IPS-NIHi7 (cell line): Measurements from ENCODE around the gene PWP1.
A peak's percentile ranks its signal among the peaks of the same experiment; 100 is the strongest.

Source experiments
- DNase-seq: peaks from one replicate; pipeline ENCODE4 v3.0.0; 2012; ENCODE audit warnings: mixed read lengths; ENCODE audit errors: extremely low spot score

Gene PWP1

DNA sequence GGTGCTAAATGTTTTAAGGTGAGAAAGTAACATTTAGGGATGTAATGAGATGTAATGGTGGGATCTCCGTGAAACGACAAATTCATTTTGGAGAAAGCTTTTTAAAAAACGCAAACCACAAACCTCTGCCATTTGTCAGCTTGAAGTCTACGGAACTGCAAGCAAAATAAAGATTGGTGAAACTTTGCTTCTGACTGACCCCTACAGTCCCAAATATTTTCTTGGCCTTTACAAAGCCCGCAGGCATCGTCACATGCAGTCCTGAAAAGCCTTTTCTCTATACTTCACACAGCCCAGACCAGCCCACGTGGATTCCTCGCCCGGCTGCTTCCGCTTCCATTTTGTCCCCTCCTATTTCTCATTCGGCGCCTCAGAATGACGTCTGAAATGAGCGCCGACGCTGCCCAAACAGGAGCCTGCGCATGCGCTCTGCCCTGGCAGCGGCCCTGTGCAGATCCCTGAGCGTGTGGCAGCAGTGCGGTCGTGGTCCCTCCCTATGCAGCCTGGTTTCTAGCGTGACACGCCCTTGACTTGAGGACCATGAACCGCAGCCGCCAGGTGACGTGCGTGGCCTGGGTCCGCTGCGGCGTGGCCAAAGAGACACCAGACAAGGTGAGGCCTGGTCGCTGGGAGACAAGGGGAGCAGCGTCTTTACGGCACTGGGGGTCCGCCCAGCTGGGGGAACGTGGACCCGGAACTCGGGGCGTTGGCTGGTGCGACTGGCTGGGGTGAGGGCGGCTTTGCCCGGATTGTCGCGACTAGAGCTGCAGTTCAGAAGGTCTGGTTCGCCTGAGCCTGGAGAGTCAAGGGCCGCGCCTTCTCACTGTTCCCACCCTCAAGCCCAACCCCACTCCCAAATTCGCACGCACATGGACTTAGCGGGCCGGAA is at the start of gene PWP1:
Gene PWP1 (plus strand): TSS at position 440 of the 889 bp plus-strand sequence. CDS start 101 bp downstream, at position 541.
- DNase-seq: peak; percentile 98

DNA sequence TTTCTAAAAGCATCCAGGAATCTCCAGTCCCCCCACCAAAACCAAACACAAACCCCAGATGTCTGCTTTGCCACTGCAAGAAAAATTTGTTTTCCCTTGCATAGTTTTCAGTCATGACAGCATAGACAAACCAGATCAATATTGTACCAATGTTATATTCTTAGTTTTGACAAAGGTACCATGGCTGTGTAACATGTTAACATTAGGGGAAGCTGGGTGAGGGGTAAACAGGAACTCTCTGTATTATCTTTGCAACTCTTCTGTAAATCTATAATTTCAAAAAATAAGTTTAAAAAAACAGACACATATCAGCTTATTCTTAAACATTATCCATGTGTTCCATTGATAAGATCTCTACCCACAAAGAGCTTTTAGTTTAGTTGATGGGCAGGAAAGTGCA is 44.4 kb upstream of the PWP1 start:
- no peak for DNase-seq

GRCh38 chr12:107642240-107642639 is 43.4 kb upstream of the PWP1 start:
- no peak for DNase-seq

- peak; percentile 78 for DNase-seq
Observed at GRCh38 chr12:107645630-107646333, 39.8 kb upstream of the PWP1 start.

- DNase-seq: no peak
Observed at GRCh38 chr12:107646436-107646835, 39.2 kb upstream of the PWP1 start.

DNA sequence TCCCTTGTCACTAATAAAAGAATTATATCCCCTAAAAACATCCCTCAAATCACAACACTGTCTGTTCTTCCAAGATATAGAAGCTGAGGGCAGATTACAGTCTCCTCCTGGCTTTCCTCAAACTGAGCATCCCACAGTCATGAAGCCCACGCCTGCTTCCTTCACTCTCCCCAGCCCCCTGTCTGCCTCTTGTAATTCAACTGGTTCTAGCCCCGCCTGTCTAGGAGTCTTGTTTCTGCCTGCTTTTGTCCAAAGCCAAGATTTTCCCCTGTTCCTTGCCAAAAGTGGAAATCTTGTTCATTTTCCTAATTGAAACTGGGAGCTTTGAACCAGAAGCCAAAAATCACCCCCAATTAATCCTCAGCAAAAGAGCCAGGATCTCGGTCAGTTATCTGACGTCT is 35.9 kb upstream of the PWP1 start:
- DNase-seq: no peak

DNA sequence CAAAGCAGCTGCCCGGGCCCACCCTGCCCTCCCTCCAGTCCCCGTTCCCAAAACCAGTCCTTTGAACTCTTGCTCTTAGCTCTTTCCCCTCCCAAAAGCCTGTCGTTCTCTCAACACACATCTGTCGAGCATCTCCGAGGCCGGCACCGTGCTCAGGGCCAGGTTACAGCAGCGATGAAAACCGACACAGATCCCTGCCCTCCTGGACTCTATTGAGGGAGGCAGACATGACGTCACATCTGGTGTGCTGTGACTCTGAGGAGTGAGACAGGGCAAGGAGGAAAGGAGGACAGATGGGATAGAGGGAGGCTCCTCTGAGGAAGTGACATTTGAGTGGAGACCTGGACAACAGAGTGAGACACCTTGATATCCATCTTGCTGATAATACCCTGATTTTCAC is 34.6 kb upstream of the PWP1 start:
- DNase-seq: no peak

DNA sequence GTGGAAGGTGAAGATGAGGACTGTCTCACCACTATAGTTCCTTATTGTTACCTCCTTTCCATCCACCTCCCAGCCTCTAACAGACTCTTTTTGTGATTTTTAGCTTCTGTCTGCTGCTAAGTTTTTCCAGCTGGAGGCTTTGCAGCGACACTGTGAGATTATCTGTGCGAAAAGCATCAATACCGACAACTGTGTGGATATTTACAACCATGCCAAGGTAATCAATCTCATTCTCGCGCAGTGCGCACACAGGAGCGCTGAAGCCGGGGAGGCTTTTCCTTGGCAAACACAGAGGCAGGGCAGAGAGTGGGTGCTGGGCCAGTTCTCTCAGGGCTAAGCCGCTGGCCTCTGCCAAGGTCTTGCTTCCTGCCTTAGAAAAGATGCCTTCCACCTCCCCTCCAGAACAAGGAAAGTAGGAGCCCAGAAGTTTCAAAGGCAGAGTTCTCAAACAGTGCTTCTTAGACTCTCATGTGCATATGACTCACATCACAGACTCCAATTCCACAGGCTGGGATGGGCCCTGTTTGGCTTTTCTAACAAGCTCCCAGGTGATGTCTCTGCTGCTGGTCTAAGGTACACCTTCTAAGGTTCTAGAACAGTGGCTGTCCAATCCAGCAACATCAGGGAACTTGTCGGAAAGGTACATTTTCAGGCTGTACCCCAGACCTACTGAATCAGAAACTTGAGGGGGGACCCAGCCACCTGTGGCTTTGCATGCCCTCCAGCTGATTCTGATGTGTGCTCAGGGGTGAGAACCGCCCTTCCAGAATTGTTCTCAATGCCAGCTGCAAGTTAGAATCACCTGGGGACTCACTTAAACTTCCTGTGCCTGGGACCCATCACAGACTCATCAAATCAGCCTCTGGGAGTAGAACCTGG is 33.8 kb upstream of the PWP1 start:
- no peak for DNase-seq

DNA sequence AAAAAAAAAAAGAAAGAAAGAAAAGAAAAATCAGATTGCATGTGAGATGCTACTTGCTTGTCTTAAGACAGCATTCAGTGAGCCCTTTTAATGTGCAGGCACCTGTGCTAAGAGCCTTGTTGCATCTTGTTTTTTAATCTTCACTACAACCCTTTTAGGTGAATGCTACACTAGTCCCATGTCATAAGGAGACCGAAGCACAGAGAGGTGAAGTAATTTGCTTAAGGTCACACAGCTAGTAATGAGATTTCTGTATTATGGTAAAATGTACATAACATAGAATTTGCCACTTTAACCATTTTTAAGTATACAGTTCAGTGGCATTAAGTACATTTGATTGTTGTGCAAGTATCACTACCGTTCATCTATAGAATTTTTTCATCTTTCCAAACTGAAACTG is 32.1 kb upstream of the PWP1 start:
- no peak for DNase-seq

DNA sequence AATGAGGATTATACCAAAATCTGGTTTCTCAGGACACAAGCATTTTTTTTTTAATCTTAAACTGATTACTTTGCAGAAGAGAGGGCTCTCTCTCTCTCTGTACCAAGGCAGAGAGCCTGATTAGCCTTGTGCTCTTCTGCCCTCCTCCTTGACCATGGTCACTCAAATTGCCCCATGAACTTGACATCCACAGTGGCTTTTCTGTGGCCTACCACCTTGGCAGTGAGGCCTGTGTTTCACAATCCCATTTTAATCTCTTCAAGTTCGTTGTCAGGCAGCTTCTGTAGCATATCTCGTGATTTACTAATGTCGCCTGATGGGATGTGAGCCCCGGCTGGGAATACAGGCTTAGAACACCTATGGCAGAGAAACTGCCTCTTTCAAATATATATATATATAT is 30.7 kb upstream of the PWP1 start:
- DNase-seq: no peak

DNA sequence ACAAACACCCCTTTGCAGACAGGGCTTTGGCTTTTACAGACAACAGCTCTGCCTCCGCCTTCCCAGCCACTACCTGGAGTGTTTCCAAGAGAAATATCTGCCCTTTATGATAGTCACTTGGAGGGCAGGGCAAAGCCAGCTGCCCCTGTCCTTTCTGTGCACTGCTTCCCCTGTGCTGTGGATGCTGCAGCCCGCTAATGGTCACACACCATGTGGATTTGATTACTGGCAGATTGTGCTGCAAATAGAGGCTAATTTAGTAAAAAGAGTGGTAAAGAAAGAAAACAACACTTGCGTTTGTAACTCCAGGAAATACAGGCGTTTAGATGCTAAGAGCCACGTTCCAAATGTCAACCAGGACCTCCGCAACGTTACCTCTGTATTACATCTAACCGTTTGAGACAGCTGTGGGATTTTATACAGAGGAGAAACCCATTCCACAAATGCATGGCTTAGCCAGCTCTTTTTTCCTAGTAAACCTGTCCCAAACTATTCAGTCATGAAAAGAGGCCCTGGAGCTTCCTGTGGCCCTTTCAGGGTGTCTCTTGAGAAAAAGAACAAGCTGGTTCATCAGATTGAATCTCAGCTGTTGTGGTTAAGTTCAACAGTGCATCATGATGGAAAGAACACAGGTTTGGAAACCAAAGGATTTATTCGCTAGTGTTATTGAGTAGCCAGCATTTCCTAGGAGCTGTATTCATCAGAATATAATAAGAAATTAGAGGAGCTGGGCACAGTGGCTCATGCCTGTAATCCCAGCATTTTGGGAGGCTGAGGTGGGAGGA is 30.1 kb upstream of the PWP1 start:
- no peak for DNase-seq

DNA sequence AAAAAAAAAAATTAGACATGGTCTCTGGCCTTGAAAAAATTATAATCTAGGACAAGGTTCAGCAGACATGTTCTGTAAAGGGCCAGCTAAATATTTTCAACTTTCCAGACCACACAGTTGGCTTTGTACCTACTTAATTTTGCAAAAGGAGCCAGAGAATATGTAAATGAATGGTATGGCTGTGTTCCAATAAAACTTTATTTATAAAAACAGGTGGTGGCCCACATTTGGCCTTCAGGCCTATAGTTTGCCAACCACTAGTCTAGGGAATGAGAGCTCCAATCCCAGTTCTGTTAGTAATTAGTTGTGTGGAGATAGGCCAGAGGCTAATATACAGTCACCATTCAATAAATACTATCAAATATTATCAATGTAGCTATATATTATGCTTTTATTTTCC is 29.3 kb upstream of the PWP1 start:
- no peak for DNase-seq

- no peak for DNase-seq
Observed at GRCh38 chr12:107657133-107657532, 28.5 kb upstream of the PWP1 start.

- no peak for DNase-seq
Observed at GRCh38 chr12:107657621-107658020, 28.0 kb upstream of the PWP1 start.

DNA sequence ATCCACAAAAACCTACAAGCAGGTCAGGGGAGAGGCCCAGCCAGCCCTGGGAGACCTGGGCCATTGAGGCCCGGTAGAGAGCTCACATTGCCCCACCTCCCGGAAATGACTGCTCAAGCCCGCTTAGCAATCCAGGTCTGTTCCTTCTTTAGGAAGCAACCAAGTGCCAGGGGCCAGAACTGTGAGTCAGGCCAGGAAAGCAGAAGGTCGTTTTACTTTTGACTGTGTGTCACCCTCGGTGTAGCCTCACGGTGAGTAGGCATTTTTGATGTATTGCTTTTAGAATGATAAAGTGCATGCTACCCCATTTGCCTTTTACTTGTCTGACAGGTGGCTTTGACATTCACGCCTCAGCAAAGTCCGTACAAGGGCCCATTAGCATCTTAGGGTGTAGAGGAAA is 25.4 kb upstream of the PWP1 start:
- no peak for DNase-seq

DNA sequence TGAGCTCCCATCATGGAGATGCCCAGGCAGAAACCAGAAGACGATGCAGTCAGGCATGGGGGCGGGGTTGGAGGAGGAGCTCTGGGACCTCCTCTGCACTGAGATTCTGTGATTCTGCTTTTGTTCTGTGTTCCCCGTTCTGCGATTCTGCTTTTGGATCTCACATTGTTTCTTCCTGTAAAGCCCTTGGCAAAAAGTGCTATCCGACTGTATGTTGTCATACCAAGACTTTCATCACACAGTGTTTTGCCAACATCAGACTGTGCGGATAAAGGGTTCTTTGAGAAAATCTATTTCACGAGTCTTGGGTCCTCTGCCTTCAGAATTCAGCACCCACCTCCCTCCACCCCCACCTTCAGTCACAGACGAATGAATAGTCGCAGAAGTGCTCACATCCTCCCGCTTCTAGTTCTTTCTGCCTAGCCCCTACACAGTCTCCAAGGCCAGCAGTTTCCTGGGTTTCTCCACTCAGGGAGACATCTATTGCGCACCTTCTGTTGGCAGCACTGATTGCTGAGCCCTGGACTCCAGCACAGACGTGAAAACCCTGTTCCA is 24.7 kb upstream of the PWP1 start:
- peak; percentile 46 for DNase-seq

DNA sequence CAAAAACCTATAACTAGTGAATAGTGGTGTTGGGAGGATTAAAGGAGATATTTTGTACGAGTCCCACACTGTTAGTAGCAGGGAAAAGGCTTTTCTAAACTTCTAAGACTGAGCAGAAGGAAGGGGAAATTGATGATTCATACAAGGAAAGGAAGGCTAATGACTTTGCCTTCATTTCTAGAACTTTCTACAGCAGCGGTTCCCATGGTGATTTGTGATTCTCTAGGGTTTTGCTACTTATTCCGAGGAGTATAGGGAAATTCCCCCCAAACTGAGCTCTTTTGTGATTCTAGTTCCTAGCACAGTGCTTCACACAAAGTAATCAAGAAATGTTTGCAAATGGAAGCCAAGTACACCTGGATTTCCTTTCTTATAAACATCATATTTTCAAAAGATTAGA is 23.8 kb upstream of the PWP1 start:
- no peak for DNase-seq

DNA sequence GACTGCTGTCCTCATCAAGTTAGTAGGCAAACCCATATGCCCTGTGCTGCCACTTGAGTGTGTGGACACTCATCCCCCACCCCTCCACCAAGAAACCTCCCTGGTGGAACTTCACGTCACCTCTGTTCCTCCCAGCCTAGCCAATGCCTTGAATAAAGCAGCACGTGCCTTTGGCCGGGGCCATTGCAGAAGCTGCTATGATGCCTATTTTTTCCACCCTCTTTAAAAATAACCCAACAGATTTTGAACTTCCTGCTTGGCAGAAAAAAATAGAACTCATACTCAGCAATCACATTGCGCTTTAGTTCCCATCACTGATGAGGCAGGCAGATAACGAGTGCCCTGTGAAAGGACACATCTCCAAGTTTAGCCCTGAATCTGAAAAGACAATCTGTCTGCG is 23.1 kb upstream of the PWP1 start:
- no peak for DNase-seq

- DNase-seq: no peak
Observed at GRCh38 chr12:107663277-107663676, 22.3 kb upstream of the PWP1 start.

- no peak for DNase-seq
Observed at GRCh38 chr12:107666009-107666408, 19.6 kb upstream of the PWP1 start.

GRCh38 chr12:107667464-107667863 is 18.1 kb upstream of the PWP1 start:
- DNase-seq: no peak
